Measurements from ENCODE around the gene ZNF668.

DNA sequence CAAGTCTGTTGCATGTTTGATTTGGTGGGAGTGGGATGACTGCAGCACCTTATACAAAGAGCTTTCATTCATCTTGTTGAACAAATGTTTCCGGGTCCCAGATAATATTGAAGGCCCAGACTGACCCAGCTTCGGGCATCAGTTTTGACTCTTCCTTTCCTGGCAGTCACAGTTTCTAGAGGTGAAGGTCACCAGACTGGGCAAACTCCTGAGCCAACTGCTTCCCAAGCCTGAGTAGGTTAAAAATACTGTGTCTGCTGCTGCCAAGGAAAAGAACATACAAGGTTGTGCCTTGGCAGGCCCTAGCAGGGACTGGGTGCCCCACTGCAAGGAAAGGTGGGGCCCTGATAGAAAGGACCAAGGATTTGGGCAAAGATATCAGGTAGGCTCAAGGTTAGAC, 38.7 kb upstream of the ZNF668 start:
- no peak for TF ChIP-seq SP1 (IDR thresholded peaks at IDR 0.05)
- no peak for TF ChIP-seq FOXA1 (IDR thresholded peaks at IDR 0.05)
- TF ChIP-seq BHLHE40 (IDR thresholded peaks at IDR 0.05; ENCODE audit: borderline replicate concordance), result no peak
- TF ChIP-seq CTBP1 (IDR thresholded peaks at IDR 0.05; ENCODE audit: borderline replicate concordance), result no peak
- no peak for TF ChIP-seq ARNT (IDR thresholded peaks at IDR 0.05)
- TF ChIP-seq FOXK2 (IDR thresholded peaks at IDR 0.05), result no peak
- no peak for TF ChIP-seq TARDBP (IDR thresholded peaks at IDR 0.05)
- TF ChIP-seq, protein P1, sequence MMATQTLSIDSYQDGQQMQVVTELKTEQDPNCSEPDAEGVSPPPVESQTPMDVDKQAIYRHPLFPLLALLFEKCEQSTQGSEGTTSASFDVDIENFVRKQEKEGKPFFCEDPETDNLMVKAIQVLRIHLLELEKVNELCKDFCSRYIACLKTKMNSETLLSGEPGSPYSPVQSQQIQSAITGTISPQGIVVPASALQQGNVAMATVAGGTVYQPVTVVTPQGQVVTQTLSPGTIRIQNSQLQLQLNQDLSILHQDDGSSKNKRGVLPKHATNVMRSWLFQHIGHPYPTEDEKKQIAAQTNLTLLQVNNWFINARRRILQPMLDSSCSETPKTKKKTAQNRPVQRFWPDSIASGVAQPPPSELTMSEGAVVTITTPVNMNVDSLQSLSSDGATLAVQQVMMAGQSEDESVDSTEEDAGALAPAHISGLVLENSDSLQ (IDR thresholded peaks at IDR 0.05), result no peak
- TF ChIP-seq SUZ12 (IDR thresholded peaks at IDR 0.05), result no peak
- TF ChIP-seq FOXM1 (IDR thresholded peaks at IDR 0.05; ENCODE audit: borderline replicate concordance), result no peak
- no peak for TF ChIP-seq LEF1 (IDR thresholded peaks at IDR 0.05; ENCODE audit: borderline replicate concordance)
- no peak for TF ChIP-seq ZNF384 (IDR thresholded peaks at IDR 0.05)
- no peak for TF ChIP-seq NFRKB (IDR thresholded peaks at IDR 0.05)
